Activated effector memory CD4-positive, alpha-beta T cell treated with anti-CD3 and anti-CD28 coated beads, Interleukin-2, amount 50 U/mL, for 16 hours (primary cell): Measurements from ENCODE around the gene NLRC5.
"Not testable (repeated sequence)": the region's sequence is repeated elsewhere in the genome, so short reads cannot be mapped to it uniquely, and the experiment has no call there.

ENCODE experiments used
- DNase-seq: peaks from one replicate; pipeline ENCODE4 v3.0.0-alpha.2; 2020

NLRC5 gene

DNA sequence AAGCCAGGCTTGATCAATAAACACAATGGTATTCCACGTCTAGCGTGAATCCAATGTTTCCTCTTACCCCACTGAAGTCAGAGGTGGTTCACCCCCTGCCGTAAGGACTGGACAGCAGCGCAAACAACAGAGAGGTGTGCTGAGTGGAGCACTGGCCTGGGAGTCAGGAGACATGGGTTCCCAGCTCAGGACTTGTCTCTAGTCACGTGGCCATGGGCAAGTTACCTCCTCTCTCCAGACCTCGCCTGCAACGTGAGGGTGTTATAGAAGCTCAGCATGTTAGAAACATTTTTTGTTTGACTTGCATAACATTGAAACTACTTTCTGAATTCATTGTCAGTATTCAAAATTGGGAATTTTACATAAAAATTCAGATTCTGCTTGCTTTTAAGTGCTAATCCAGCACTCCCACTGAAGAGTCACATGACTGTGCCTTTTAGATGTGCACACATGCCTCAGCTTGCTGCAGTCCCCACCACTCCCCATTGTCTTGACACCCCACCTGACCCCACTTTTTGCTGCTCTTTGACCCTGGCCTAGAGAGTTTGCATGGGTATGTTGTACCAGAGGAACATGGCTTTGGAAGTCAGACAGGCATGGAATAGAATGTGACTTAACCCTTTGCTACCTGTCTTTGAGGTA is 94.2 kb downstream of the NLRC5 start:
- no peak for DNase-seq

DNA sequence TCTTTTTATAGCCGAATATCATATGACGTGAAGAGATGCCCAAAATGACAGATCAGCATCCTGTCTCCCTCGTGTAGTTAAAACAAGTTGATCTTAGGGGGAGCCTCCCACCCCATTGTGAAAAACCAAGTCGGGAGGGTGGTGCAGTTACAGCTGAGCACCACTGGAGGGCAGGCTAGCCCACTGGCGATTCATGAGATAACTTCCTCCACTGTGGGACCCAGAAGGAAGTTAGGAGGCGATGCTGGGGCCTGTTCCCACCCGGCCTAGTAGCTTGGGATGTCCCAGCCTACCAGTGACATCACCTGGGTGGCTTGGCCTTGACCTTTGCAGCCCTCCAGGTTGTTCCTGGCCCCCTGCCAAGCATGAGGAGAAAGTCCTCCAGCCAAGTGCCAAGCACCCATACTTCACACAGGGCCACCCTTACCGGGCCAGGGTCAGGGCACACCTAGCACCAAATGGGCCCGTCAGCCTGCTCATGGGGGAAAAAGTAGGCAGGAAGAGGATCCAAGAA is 95.0 kb downstream of the NLRC5 start:
- peak; percentile 88 for DNase-seq

DNA sequence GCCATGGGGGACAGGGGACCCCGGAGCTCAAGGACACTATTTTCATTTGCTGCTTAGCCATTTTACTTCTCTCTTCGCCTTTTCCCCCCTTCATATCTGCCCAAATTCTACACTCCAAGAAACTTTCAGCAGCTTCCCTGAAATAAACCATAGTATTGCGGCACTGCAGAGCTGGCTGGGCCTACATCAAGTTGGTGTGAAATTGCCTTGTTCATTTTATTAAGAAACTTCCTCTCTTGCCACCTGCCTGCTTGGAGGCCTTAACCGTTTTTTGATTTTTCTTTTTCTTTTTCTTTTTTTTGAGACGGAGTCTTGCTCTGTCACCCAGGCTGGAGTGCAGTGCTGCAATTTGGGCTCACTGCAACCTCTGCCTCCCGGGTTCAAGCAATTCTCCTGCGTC is 95.6 kb downstream of the NLRC5 start:
- DNase-seq = no peak

DNA sequence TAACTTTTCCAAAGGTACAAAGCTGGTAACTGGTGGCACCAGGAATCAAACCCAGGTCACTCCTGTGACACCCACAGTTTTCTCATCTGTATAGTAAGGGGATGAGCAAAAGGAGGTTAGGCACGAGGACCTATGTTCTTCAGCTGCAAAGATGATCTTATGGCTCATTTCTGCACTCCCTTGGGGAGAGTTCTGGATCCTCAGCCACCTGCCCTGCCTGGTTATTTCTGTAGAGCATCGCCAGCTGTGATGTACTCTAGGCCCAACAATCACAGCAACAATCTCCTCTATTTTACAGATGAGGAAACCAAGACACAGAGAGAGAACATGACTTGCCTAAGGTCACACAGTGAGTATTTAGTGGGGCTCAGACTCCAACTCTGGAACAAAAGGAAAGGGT is 97.6 kb downstream of the NLRC5 start:
- DNase-seq = no peak

DNA sequence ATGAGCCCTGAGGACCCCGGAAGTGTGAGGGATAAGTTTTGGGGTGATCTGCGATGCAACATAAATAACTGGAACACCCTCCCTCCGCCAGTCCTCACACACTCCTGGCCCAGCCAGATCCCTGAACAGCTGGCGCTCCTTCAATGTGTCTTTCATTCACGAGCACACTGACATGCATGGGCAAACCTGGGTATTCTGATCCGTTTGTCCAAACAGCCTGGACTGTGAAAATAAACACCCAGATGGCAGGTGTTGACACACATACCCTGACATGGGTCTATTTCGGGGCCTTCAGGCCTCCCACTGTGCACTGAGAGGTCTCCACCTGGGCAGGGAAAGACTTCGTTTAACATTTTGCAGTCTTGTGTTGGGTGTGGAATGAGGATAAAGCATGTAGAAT is 100.0 kb downstream of the NLRC5 start:
- DNase-seq = no peak

- DNase-seq = no peak
Measured at GRCh38 chr16:57091200-57091974, 102.0 kb downstream of the NLRC5 start.

DNA sequence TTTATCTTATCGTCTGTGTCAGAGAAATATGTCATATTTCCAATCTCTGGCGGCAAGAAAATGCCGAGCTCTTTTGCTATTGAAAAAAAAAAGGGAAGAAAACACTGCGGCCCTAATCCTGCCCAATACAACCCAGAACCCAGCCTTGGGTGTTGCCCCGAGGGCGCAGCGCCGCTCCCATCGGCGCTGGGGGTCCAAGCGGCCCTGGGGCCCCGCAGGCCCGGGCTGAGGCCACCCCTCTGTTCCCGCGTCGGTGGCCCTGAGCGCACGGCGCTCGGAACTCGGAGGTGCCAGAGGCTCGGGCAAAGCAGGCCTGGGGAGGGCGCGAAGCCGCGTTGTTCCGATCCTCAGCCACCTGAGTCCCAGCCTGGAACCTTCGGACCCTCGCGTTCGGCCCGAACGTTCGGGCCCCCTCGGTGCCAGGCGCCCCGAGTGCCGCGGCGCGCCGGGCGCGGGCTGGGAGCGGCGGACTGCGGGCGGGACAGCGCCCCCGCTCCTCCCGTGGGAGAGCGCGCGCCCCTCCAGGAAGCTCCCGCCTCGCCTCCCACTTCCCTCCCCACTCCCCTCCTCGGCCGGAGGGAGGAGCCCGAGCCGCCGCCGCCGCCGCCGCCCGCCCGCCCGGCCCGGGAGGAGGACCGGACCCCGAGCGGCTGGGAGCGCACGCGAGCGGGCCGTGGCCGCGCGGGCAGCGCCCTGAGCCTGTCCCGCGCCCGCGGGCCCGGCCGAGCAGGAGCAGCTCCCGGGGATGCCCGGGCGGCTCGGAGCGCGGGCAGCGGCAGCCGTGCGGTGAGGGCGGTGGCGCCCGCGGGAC is 102.8 kb downstream of the NLRC5 start, which contains the start of gene CPNE2:
TSS of gene CPNE2 (plus strand) at position 609 of the 811 bp plus-strand sequence. CDS start 18,160 bp downstream, outside the sequence.
- DNase-seq = peak; percentile 68

- DNase-seq = peak; percentile 82
Measured at GRCh38 chr16:57092786-57093411, 103.5 kb downstream of the NLRC5 start.

DNA sequence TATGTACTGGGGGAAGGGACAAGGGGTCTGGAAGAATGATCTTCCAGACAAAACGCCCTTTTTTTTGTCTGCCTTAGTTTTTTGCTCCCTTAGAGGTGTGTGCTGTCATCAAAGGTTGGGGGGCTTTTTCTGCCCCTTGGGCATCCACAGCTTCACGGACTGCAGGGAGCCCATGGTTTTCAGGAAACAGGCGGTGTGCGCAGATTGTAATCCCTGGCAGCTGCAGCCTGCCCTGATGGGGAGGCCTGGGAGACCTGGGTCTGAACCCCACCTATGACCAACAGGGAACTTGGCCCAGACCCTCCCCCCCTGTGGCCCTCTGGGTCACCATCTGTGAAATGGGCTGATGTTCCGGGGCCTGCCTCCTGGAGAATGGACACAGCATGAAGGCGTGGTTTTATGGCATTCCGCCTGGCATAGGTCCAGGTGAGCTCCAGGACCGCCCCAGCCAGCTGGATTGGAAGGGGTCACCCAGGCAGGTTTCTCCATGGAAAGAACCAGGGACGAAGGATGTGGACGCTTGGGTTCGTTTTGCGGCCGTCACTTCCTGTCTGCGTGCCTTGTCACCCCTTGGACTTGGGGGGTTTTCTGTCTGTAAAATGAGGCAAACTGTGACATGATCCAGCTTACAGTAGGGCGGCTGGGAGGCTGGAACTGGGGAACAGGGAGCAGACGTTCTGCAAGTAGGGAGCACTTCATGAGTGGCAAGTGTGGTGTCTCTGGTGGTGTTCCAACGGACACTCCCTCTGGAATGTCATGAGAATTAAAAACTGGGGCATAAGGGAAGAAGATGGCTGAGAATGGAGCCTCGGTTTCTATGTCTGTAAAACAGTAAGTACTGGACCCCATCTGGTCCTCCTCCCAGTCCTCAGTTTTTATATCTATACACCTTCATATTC is 104.6 kb downstream of the NLRC5 start:
- no peak for DNase-seq

DNA sequence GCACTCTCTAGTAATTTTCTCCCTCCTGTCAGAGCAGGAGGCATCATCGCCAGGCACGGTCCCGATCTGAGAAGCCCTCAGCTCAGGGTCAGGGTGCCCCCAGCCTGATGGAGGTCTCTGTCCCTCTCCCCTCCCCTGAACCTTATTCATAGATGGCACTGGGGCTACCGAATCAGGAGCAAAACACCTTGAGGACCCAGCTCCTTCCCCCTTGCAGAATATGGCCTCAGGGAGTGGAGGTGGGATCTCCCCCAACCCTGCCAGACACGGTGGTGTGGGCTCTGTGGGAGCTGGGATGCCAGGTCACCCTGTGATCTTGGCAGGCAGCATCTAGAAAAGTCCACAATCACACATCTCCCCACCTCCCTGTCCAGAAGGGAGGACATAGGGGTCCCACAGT is 105.6 kb downstream of the NLRC5 start:
- DNase-seq = no peak

DNA sequence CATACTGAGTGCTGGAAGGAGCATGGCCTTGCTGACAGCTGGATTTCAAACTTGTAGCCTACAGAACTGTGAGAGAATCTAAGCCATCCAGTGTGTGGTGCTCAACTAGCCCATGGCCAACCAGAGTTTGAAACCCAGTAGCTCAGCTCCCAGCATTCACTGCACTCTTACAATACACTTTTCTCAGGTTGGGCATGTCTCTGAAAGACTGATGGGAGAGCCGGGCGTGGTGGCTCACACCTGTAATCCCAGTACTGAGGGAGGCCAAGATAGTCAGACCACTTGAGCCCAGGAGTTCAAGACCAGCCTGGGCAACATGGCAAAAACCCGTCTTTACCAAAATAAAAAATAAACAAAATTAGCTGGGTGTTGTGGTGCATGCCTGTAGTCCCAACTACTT is 106.8 kb downstream of the NLRC5 start:
- DNase-seq = no peak

- DNase-seq = no peak
Measured at GRCh38 chr16:57096793-57097192, 107.4 kb downstream of the NLRC5 start.

GRCh38 chr16:57098188-57098841 is 109.0 kb downstream of the NLRC5 start:
- DNase-seq = no peak

DNA sequence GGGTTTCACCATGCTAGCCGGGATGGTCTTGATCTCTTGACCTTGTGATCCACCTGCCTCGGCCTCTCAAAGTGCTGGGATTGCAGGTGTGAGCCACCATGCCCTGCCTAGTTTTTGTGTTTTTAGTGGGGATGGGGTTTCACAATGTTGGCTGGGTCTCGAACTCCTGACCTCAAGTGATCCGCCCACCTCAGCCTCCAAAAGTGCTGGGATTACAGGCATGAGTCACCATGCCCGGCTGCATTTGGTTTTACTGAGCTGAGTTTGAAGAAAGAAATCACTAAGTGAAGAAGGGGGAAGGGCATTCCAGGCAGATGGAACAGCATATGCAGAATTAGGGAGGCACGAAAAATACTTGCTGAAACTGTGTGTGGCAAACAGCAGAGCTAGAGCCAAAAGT is 110.6 kb downstream of the NLRC5 start:
- DNase-seq = not testable (repeated sequence)

- no peak for DNase-seq
Measured at GRCh38 chr16:57100445-57100844, 111.1 kb downstream of the NLRC5 start.

GRCh38 chr16:57102888-57103851 is 113.8 kb downstream of the NLRC5 start:
- no peak for DNase-seq

DNA sequence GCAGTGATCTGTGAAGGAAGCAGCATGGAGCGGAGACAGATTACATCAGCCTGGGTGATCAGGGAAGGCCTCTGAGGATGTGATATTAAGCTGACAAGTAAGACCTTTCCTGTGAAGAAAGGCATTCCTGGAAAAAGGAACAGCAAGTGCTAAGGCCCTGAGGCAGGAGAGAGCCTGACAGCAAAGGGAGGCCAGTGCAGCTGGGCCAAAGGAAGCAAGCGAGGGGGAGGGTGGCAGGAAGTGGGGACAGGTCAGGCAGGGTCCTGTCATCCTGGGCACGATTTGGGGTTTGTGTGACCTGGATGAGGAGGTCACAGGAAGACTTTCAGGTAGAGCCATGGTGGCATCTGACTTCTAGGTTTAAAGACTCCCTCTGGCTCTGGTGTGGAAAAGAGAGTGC is 115.3 kb downstream of the NLRC5 start:
- DNase-seq = no peak

- DNase-seq = no peak
Measured at GRCh38 chr16:57105184-57105583, 115.8 kb downstream of the NLRC5 start.

DNA sequence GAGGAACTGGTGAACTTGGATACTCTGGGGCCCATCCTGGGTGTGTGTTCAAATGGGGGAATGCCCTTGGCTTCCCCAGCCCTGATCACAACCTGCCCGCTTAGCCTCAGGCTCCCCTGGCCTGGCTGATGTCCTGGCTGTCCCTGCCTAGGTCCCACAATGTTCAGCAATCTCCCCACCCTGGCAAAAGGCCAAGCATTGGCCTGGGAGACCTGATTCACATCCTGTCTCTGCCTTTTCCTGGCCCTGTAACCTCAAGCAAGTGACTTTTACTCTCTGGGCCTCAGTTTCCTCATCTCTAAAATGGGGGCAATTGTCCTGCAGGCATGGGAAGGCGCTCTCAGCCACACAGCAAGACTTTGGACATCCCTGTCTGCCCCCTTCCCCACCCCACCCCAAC is 117.4 kb downstream of the NLRC5 start:
- no peak for DNase-seq

- no peak for DNase-seq
Measured at GRCh38 chr16:57107321-57107922, 118.1 kb downstream of the NLRC5 start.
